HEK293T (cell line): Measurements from ENCODE around the gene FAM81A.

Experiments
- ARNT ChIP-seq: fragments of 450-650 bp; IDR thresholded peaks from 2 replicates; pipeline ENCODE4 v1.6.1; 2017; ENCODE audit warnings: mild to moderate bottlenecking
- BHLHE40 ChIP-seq: fragments of 450-650 bp; IDR thresholded peaks from 2 replicates; pipeline ENCODE4 v1.6.1; 2016; ENCODE audit warnings: mild to moderate bottlenecking, moderate library complexity, borderline replicate concordance
- ELF4 ChIP-seq: fragments of 450-650 bp; IDR thresholded peaks from 2 replicates; pipeline ENCODE4 v1.6.1; 2017; ENCODE audit warnings: antibody characterized with exemption
- FOXK2 ChIP-seq: fragments of 450-650 bp; IDR thresholded peaks from 2 replicates; pipeline ENCODE4 v1.6.1; 2016; ENCODE audit warnings: mild to moderate bottlenecking
- FOXM1 ChIP-seq: fragments of 450-650 bp; IDR thresholded peaks from 2 replicates; pipeline ENCODE4 v1.6.1; 2017; ENCODE audit warnings: mild to moderate bottlenecking, borderline replicate concordance
- HDGF ChIP-seq: fragments of 450-650 bp; IDR thresholded peaks from 2 replicates; pipeline ENCODE4 v1.6.1; 2017; ENCODE audit warnings: antibody characterized with exemption, borderline replicate concordance
- LEF1 ChIP-seq: fragments of 450-650 bp; IDR thresholded peaks from 2 replicates; pipeline ENCODE4 v1.6.1; 2017; ENCODE audit warnings: mild to moderate bottlenecking, borderline replicate concordance
- NFRKB ChIP-seq: fragments of 450-650 bp; IDR thresholded peaks from 2 replicates; pipeline ENCODE4 v1.6.1; 2016; ENCODE audit warnings: mild to moderate bottlenecking, moderate library complexity
- SP1 ChIP-seq: fragments of 450-650 bp; IDR thresholded peaks from 2 replicates; pipeline ENCODE4 v1.6.1; 2017
- TARDBP ChIP-seq: fragments of 450-650 bp; IDR thresholded peaks from 2 replicates; pipeline ENCODE4 v1.6.1; 2016
- ZNF384 ChIP-seq: fragments of 450-650 bp; IDR thresholded peaks from 2 replicates; pipeline ENCODE4 v1.6.1; 2016

- TF ChIP-seq BHLHE40: no peak
- no peak for TF ChIP-seq TARDBP
- TF ChIP-seq ARNT: no peak
- TF ChIP-seq ELF4: no peak
- TF ChIP-seq FOXK2: no peak
- TF ChIP-seq SP1: no peak
- TF ChIP-seq HDGF: no peak
- no peak for TF ChIP-seq FOXM1
- TF ChIP-seq ZNF384: no peak
- no peak for TF ChIP-seq LEF1
- TF ChIP-seq NFRKB: no peak
Observed at GRCh38 chr15:59524331-59524731, 86.3 kb downstream of the FAM81A start.
